HG03457 (cell line): ENCODE measurements around the gene CYB561.

Experiments used
- ATAC-seq: cut with Tn5 transposase; IDR thresholded peaks from one replicate; pipeline ENCODE4 v1.9.1; 2021; ENCODE audit warnings: moderate number of reproducible peaks; ENCODE audit not compliant: unreplicated experiment

The CYB561 gene

GRCh38 chr17:63452046-63452961, 6.2 kb upstream of the CYB561 start:
- ATAC-seq, result no peak

- ATAC-seq, result no peak
Measured at GRCh38 chr17:63451150-63451549, 5.0 kb upstream of the CYB561 start.

GRCh38 chr17:63450551-63450950, 4.4 kb upstream of the CYB561 start:
- ATAC-seq, result no peak

- ATAC-seq, result no peak
Measured at GRCh38 chr17:63448655-63449054, 2.5 kb upstream of the CYB561 start.

GRCh38 chr17:63447471-63448009, 1.4 kb upstream of the CYB561 start:
- ATAC-seq, result no peak

- no peak for ATAC-seq
Measured at GRCh38 chr17:63446753-63447470, 806 bp upstream of the CYB561 start.

- no peak for ATAC-seq
Measured at GRCh38 chr17:63445571-63445953, 544 bp downstream of the CYB561 start.

- ATAC-seq, result no peak
Measured at GRCh38 chr17:63445065-63445464, 1.0 kb downstream of the CYB561 start.

- ATAC-seq, result no peak
Measured at GRCh38 chr17:63444457-63444856, 1.6 kb downstream of the CYB561 start.

- ATAC-seq, result no peak
Measured at GRCh38 chr17:63443053-63443452, 3.1 kb downstream of the CYB561 start.

GRCh38 chr17:63442549-63443035, 3.5 kb downstream of the CYB561 start:
- no peak for ATAC-seq

- ATAC-seq, result no peak
Measured at GRCh38 chr17:63442074-63442473, 4.0 kb downstream of the CYB561 start.

- no peak for ATAC-seq
Measured at GRCh38 chr17:63441654-63442053, 4.5 kb downstream of the CYB561 start.

GRCh38 chr17:63440770-63441335, 5.3 kb downstream of the CYB561 start:
- no peak for ATAC-seq

- no peak for ATAC-seq
Measured at GRCh38 chr17:63440127-63440769, 5.9 kb downstream of the CYB561 start.

- no peak for ATAC-seq
Measured at GRCh38 chr17:63439687-63440086, 6.4 kb downstream of the CYB561 start.

GRCh38 chr17:63438092-63439051, 7.7 kb downstream of the CYB561 start:
- no peak for ATAC-seq

- no peak for ATAC-seq
Measured at GRCh38 chr17:63437287-63438091, 8.6 kb downstream of the CYB561 start.
